GM12878 (cell line): ENCODE data around the gene GPC3. TPM values are rescaled to one million over a fixed set of nuclear protein-coding genes. Genes with fewer than 3 reads are reported as not detected.

ENCODE experiments used
- ATAC-seq: fragments of 200-7000 bp; cut with Tn5 transposase; 3 replicates; pipeline ENCODE4 v1.9.1; 2020; ENCODE audit warnings: mild to moderate bottlenecking, moderate library complexity
- BruUV-seq: library from RNA; stranded (reverse); fragments of 400-500 nt; replicated peaks from 2 replicates; lab custom pipeline; 2021; lab: Mats Ljungman, UMichigan
- CTCF ChIA-PET: fragments of 300-600 bp; sonication (Branson Sonifier 250); formaldehyde crosslinking; extraction: SDS; loops from one replicate; lab custom pipeline; 2021; ENCODE audit warnings: inconsistent platforms; lab: Yijun Ruan, JAX
- POLR2A ChIA-PET: fragments of 350-600 bp; formaldehyde crosslinking; extraction: SDS; loops from one replicate; lab custom pipeline; 2021; ENCODE audit warnings: inconsistent platforms; lab: Charles Lee
- RAD21 ChIA-PET: fragments of 300-600 bp; sonication (Branson Sonifier 250); formaldehyde crosslinking; loops from one replicate; lab custom pipeline; 2023; ENCODE audit warnings: antibody characterized with exemption; ENCODE audit not compliant: unreplicated experiment; lab: Charles Lee
- SMC1A ChIA-PET: fragments of 300-600 bp; sonication (Branson Sonifier 250); formaldehyde crosslinking; loops from one replicate; lab custom pipeline; 2023; ENCODE audit not compliant: unreplicated experiment, uncharacterized antibody; lab: Charles Lee
- DNase-seq: peaks from one replicate; pipeline ENCODE4 v3.0.0-alpha.2; 2011; ENCODE audit warnings: low read depth, low spot score
- FAIRE-seq: peaks from 3 replicates; lab custom pipeline; 2011; peaks lifted over from hg19 to GRCh38; lab: Jason Lieb, UNC
- H2AFZ ChIP-seq: 2 replicates; pipeline ENCODE4 v1.6.0; 2011; ENCODE audit warnings: low read depth, low read length, control low read depth; ENCODE audit not compliant: control insufficient read depth
- H3K27ac ChIP-seq: 2 replicates; pipeline ENCODE4 v1.5.1; 2011; ENCODE audit warnings: control low read depth; ENCODE audit not compliant: control insufficient read depth, insufficient read depth
- H3K27me3 ChIP-seq, 2 experiments: replicated peaks in 1 of 2; 2 replicates each; pipeline versions ENCODE4 v1.6.0 to v1.6.1; 2011; ENCODE audit warnings: low read length in 1 of 2; ENCODE audit not compliant: control insufficient read depth in 2 of 2, insufficient read depth in 2 of 2
- H3K36me3 ChIP-seq, 2 experiments: 2 replicates each; pipeline ENCODE4 v1.5.1; 2011; ENCODE audit warnings: low read length in 1 of 2; ENCODE audit not compliant: control insufficient read depth in 2 of 2, insufficient read depth in 2 of 2
- H3K4me1 ChIP-seq: 2 replicates; pipeline ENCODE4 v1.6.1; 2011; ENCODE audit warnings: mild to moderate bottlenecking, low read length, moderate library complexity, mixed read lengths; ENCODE audit not compliant: control insufficient read depth, insufficient read depth
- H3K4me2 ChIP-seq: 2 replicates; pipeline ENCODE4 v1.6.0; 2011; ENCODE audit warnings: control low read depth; ENCODE audit not compliant: control insufficient read depth, insufficient read depth
- H3K4me3 ChIP-seq: fragments of 200-600 bp; sonication (generic); 2 replicates; pipeline ENCODE4 v1.5.1; 2016
- H3K79me2 ChIP-seq: 2 replicates; pipeline ENCODE4 v1.6.0; 2011; ENCODE audit warnings: low read length; ENCODE audit not compliant: control insufficient read depth, insufficient read depth
- H3K9ac ChIP-seq: 2 replicates; pipeline ENCODE4 v1.8.0; 2011; ENCODE audit warnings: low read length, control low read depth, mixed read lengths; ENCODE audit not compliant: control insufficient read depth, insufficient read depth
- H3K9me3 ChIP-seq: replicated peaks from 3 replicates; pipeline ENCODE4 v1.5.1; 2011; ENCODE audit warnings: mild to moderate bottlenecking, low read length; ENCODE audit not compliant: control insufficient read depth, insufficient read depth
- H4K20me1 ChIP-seq: 2 replicates; pipeline ENCODE4 v1.6.0; 2011; ENCODE audit not compliant: control insufficient read depth, insufficient read depth
- CHD4 ChIP-seq: fragments of 200-600 bp; sonication (generic); IDR thresholded peaks from 2 replicates; pipeline ENCODE4 v1.6.1; 2016; ENCODE audit warnings: mild to moderate bottlenecking
- E2F4 ChIP-seq: IDR thresholded peaks from 2 replicates; pipeline ENCODE4 v1.6.1; 2012; ENCODE audit warnings: low read depth, low read length, improper control_type of control experiment
- E4F1 ChIP-seq: fragments of 450-650 bp; IDR thresholded peaks from 2 replicates; pipeline ENCODE4 v1.6.1; 2018; ENCODE audit warnings: borderline replicate concordance, mild to moderate bottlenecking; ENCODE audit not compliant: partially characterized antibody
- IRF3 ChIP-seq: fragments of 450-650 bp; IDR thresholded peaks from 2 replicates; pipeline ENCODE4 v1.6.1; 2014; ENCODE audit warnings: mild to moderate bottlenecking
- MXI1 ChIP-seq: fragments of 150-350 bp; IDR thresholded peaks from 2 replicates; pipeline ENCODE4 v1.6.1; 2011; ENCODE audit warnings: low read depth, mild to moderate bottlenecking, inconsistent platforms, low read length, improper control_type of control experiment
- REST ChIP-seq: IDR thresholded peaks from 2 replicates; pipeline ENCODE4 v1.6.1; 2012; ENCODE audit warnings: mild to moderate bottlenecking, low read depth, low read length
- SRF ChIP-seq, 2 experiments: IDR thresholded peaks; 2 replicates each; pipeline ENCODE4 v1.6.1; 2011; ENCODE audit warnings: low read depth in 2 of 2, low read length in 2 of 2, mild to moderate bottlenecking in 1 of 2, moderate library complexity in 1 of 2
- ZNF217 ChIP-seq: fragments of 450-650 bp; IDR thresholded peaks from 2 replicates; pipeline ENCODE4 v1.6.1; 2017; ENCODE audit warnings: antibody characterized with exemption, mild to moderate bottlenecking
- ZNF592 ChIP-seq: fragments of 450-650 bp; IDR thresholded peaks from 2 replicates; pipeline ENCODE4 v1.6.1; 2017; ENCODE audit warnings: mild to moderate bottlenecking, moderate library complexity
- WGBS: methylation state at CpG from one replicate; pipeline ENCODE4 v1.1.6; 2016; ENCODE audit warnings: low lambda C conversion rate; ENCODE audit not compliant: insufficient replicate concordance, insufficient coverage; ENCODE audit errors: missing lambda C conversion rate; 5-methylcytosine and 5-hydroxymethylcytosine counted together
- in situ Hi-C: fragments of 300-500 bp; cut with MboI; formaldehyde crosslinking; loops from 9 replicates; pipeline ENCODE4 v1.14.3; 2018; ENCODE audit warnings: mixed read lengths
- intact Hi-C: fragments of 100-400 bp; cut with micrococcal nuclease; formaldehyde crosslinking; loops from one replicate; pipeline ENCODE4 v1.14.2; 2022; ENCODE audit not compliant: unreplicated experiment
- polyA plus RNA-seq, 11 experiments: library from polyadenylated mRNA; depleted of rRNA in 4 of 11; unstranded in 6 of 11; stranded (reverse) in 5 of 11; fragments of >200 nt; fragmentation: Nextera tagmentation in 4 of 11; fragmentation: Illumina TruSeq in 1 of 11; extraction: Ambion mirVana in 4 of 11; extraction: Trizol in 1 of 11; gene quantifications; 1 replicate in 1 of 11; 2 replicates in 10 of 11; pipeline versions ENCODE4 v1.2.1 to v1.2.3, GENCODE V29; 2011 to 2016; ENCODE audit warnings: inconsistent platforms in 2 of 11, missing spikeins in 2 of 11, low read depth in 1 of 11
- total RNA-seq, 4 experiments: library from RNA; depleted of rRNA in 3 of 4; stranded (reverse); fragments of >200 nt in 3 of 4; fragmentation: Illumina TruSeq in 1 of 4; extraction: Trizol in 1 of 4; gene quantifications; 2 replicates each; pipeline versions ENCODE4 v1.2.1 to v1.2.3, GENCODE V29; 2013 to 2021

The GPC3 gene
- total and polyA plus RNA-seq, 10 of the 15 experiments (the other 5 are each of a cell fraction or from before 2014, with no cell fraction given) = 0.09 to 0.82 TPM; not detected in 8

- WGBS = 12% methylated on average over 2 of the region's 2 CpGs
- no peak for FAIRE-seq
- in situ Hi-C loops = no loop called here
- TF ChIP-seq ZNF592 (no peak), E2F4 (no peak), REST (no peak), SRF (IDR thresholded peaks at IDR 0.05; ENCODE audit: low read depth in 2 of 2, low read length in 2 of 2) (no peak), E4F1 (no peak), CHD4 (no peak), MXI1 (no peak), ZNF217 (no peak), IRF3 (no peak)
Measured at GRCh38 chrX:133741303-133741702, 244.1 kb downstream of the GPC3 start.

More at GRCh38 chrX:133741303-133741702, 244.1 kb downstream of the GPC3 start:
- ChIA-PET SMC1A (interaction anchor here (1.2 to 1.5 kb wide), 2 partner anchors 12 kb away, joined by 3 read pairs; no protein-coding TSS in a partner anchor), CTCF (no interaction called here), RAD21 (interaction anchor here (0.5 kb wide), 1 partner anchor 668 kb away, joined by 3 read pairs; no protein-coding TSS in a partner anchor), POLR2A (no interaction called here)
- Histone ChIP-seq H3K27me3 (no peaks in the 10 kb centered on the region), H4K20me1 (no peaks in the 10 kb centered on the region), H3K36me3 (no peaks in the 10 kb centered on the region), H3K9ac (no peak overlapping the region), H2AFZ (no peak overlapping the region), H3K79me2 (no peaks in the 10 kb centered on the region), H3K4me3 (no peak overlapping the region), H3K27ac (no peak overlapping the region), H3K9me3 (no peaks in the 10 kb centered on the region), H3K4me1 (no peaks in the 10 kb centered on the region), H3K4me2 (no peak overlapping the region)
- no TSS peak for BruUV-seq
- intact Hi-C loops = no loop called here
- DNase-seq = no peak
- ATAC-seq = no peak
